HG03558 (cell line): ENCODE measurements around the gene SERPINE1.

Experiments
- ATAC-seq: cut with Tn5 transposase; IDR thresholded peaks from one replicate; pipeline ENCODE4 v1.9.1; 2021; ENCODE audit warnings: moderate number of reproducible peaks; ENCODE audit not compliant: unreplicated experiment; ENCODE audit errors: extremely low read depth

Gene SERPINE1

GRCh38 chr7:101151908-101152651, 25.2 kb downstream of the SERPINE1 start:
- no peak for ATAC-seq

GRCh38 chr7:101153969-101154692, 27.2 kb downstream of the SERPINE1 start, which contains the start of gene AP1S1:
TSS of gene AP1S1 (plus strand) at chr7:101154476. CDS start at chr7:101154515, 39 bp downstream.
- ATAC-seq, result peak; percentile 47

GRCh38 chr7:101154693-101155102, 27.8 kb downstream of the SERPINE1 start:
- no peak for ATAC-seq

- ATAC-seq, result no peak
Observed at GRCh38 chr7:101155303-101155702, 28.4 kb downstream of the SERPINE1 start.

- ATAC-seq, result no peak
Observed at GRCh38 chr7:101156277-101156676, 29.4 kb downstream of the SERPINE1 start.

- no peak for ATAC-seq
Observed at GRCh38 chr7:101156866-101157589, 30.1 kb downstream of the SERPINE1 start.

GRCh38 chr7:101159696-101160674, 33.1 kb downstream of the SERPINE1 start:
- no peak for ATAC-seq

- no peak for ATAC-seq
Observed at GRCh38 chr7:101160910-101161309, 34.0 kb downstream of the SERPINE1 start.

- no peak for ATAC-seq
Observed at GRCh38 chr7:101161692-101162471, 35.0 kb downstream of the SERPINE1 start.

- no peak for ATAC-seq
Observed at GRCh38 chr7:101162551-101163278, 35.8 kb downstream of the SERPINE1 start.

- no peak for ATAC-seq
Observed at GRCh38 chr7:101163279-101164070, 36.6 kb downstream of the SERPINE1 start.

GRCh38 chr7:101164071-101164840, 37.4 kb downstream of the SERPINE1 start:
- no peak for ATAC-seq

- peak; percentile 39 for ATAC-seq
Observed at GRCh38 chr7:101165075-101165957, 38.4 kb downstream of the SERPINE1 start, which contains the start of gene VGF. TSS of gene VGF (minus strand) at chr7:101165569. CDS start at chr7:101164843, 726 bp downstream.

- ATAC-seq, result no peak
Observed at GRCh38 chr7:101165958-101166647, 39.2 kb downstream of the SERPINE1 start.

GRCh38 chr7:101166648-101166908, 39.7 kb downstream of the SERPINE1 start:
- ATAC-seq, result no peak
